ENCODE results near the gene FARS2. TPM values are rescaled to one million over a fixed set of nuclear protein-coding genes. Genes with fewer than 3 reads are reported as not detected.

The FARS2 gene
- polyA plus RNA-seq, 1 donor (not counting 4 experiments of a cell fraction or from before 2014, with no cell fraction given), result 21.3 TPM

DNA sequence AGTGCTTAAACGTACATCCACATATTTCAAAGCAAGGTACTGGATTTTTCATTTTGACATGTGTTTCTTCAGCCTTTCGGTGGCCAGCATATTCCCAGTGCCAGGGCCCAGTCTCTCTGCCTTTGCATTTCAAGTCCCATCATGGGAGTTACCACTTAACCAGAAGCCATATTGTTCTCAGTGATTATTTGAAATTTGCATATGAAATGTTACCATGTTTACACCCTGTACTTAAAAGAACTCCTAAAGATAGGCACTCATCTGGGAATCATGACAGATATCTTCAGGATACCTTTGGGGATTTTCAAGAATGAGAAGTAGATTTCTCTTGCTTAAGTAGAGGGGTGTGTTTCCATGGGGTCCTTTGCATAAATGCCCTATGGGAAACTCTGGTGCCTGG, 377.9 kb downstream of the FARS2 start:
- dilution Hi-C loops (cut with MboI; ENCODE audit: extremely low pct_ligation_motif_present, low sequenced_read_pairs), result no loop called here
- H3K4me3 ChIP-seq (ENCODE audit: control insufficient read depth in 2 of 3, extremely low read depth in 1 of 3, insufficient read depth in 2 of 3, low read depth in 1 of 3, low read length in 3 of 3), result no peak overlapping the region
- no peaks in the 10 kb centered on the region for H3K27me3 ChIP-seq (ENCODE audit: control insufficient read depth, extremely low read depth, insufficient read depth, low read length)
- H3K9me1 ChIP-seq (ENCODE audit: control insufficient read depth, extremely low read depth, insufficient read depth, low read length), result no peaks in the 10 kb centered on the region
- no peak overlapping the region for H3K9ac ChIP-seq (ENCODE audit: control insufficient read depth, extremely low read depth, insufficient read depth, low read length)
- FAIRE-seq (no peak), DNase-seq (ENCODE audit: low read depth, low spot score) (no peak)
- no peaks in the 10 kb centered on the region for H3K36me3 ChIP-seq (ENCODE audit: control insufficient read depth in 2 of 2, extremely low read depth in 1 of 2, insufficient read depth in 2 of 2, low read length in 2 of 2)
- H3K9me3 ChIP-seq (ENCODE audit: control insufficient read depth, low read depth, low read length), result peaks cover 5% of the 10 kb centered on the region
- no peak for TF ChIP-seq EZH2 (IDR thresholded peaks at IDR 0.05; ENCODE audit: low read length)
- TF ChIP-seq, protein P1, sequence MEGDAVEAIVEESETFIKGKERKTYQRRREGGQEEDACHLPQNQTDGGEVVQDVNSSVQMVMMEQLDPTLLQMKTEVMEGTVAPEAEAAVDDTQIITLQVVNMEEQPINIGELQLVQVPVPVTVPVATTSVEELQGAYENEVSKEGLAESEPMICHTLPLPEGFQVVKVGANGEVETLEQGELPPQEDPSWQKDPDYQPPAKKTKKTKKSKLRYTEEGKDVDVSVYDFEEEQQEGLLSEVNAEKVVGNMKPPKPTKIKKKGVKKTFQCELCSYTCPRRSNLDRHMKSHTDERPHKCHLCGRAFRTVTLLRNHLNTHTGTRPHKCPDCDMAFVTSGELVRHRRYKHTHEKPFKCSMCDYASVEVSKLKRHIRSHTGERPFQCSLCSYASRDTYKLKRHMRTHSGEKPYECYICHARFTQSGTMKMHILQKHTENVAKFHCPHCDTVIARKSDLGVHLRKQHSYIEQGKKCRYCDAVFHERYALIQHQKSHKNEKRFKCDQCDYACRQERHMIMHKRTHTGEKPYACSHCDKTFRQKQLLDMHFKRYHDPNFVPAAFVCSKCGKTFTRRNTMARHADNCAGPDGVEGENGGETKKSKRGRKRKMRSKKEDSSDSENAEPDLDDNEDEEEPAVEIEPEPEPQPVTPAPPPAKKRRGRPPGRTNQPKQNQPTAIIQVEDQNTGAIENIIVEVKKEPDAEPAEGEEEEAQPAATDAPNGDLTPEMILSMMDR (optimal IDR thresholded peaks at IDR 0.05 in 1 of 3, IDR thresholded peaks at IDR 0.05 in 1 of 3, conservative IDR thresholded peaks at IDR 0.05 in 1 of 3; ENCODE audit: extremely low read depth in 1 of 3, insufficient read depth in 2 of 3, low read length in 3 of 3), result no peak
- no peak overlapping the region for H3K27ac ChIP-seq (ENCODE audit: control insufficient read depth, insufficient read depth, low read length)
- H4K20me1 ChIP-seq (ENCODE audit: control insufficient read depth, extremely low read depth, insufficient read depth, low read length), result no peaks in the 10 kb centered on the region
- H2AFZ ChIP-seq (ENCODE audit: control insufficient read depth, low read length), result no peak overlapping the region
- no peaks in the 10 kb centered on the region for H3K4me1 ChIP-seq (ENCODE audit: control insufficient read depth, extremely low read depth, insufficient read depth, low read length)
- H3K4me2 ChIP-seq (ENCODE audit: control insufficient read depth, extremely low read depth, insufficient read depth, low read depth, low read length), result no peak overlapping the region
- no peaks in the 10 kb centered on the region for H3K79me2 ChIP-seq (ENCODE audit: control insufficient read depth, insufficient read depth, low read length)

DNA sequence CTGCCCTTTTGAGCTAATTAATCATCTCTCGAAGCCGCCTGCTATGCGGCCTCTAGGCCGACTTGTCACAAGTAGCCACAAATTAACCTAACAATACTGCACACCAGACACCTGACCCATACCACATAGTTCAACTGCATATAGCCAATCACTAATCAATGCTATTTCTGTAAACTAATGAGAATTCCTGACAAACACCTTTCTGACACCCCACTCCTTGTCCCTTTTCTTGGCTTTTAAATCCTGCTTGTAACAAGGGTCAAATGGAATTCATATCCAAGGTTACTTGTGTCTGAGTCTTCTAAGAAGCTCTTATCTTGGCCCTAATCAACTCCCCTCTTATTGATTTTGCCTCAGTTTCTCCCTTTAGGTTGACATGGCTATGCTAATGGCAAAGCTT, 379.3 kb downstream of the FARS2 start:
- Histone ChIP-seq H3K9me3 (ENCODE audit: control insufficient read depth, low read depth, low read length) (peaks cover 5% of the 10 kb centered on the region), H3K4me2 (ENCODE audit: control insufficient read depth, extremely low read depth, insufficient read depth, low read depth, low read length) (no peak overlapping the region), H3K27ac (ENCODE audit: control insufficient read depth, insufficient read depth, low read length) (no peak overlapping the region), H4K20me1 (ENCODE audit: control insufficient read depth, extremely low read depth, insufficient read depth, low read length) (no peaks in the 10 kb centered on the region), H3K36me3 (ENCODE audit: control insufficient read depth in 2 of 2, extremely low read depth in 1 of 2, insufficient read depth in 2 of 2, low read length in 2 of 2) (no peaks in the 10 kb centered on the region), H3K79me2 (ENCODE audit: control insufficient read depth, insufficient read depth, low read length) (no peaks in the 10 kb centered on the region), H3K9me1 (ENCODE audit: control insufficient read depth, extremely low read depth, insufficient read depth, low read length) (no peaks in the 10 kb centered on the region), H3K4me3 (ENCODE audit: control insufficient read depth in 2 of 3, extremely low read depth in 1 of 3, insufficient read depth in 2 of 3, low read depth in 1 of 3, low read length in 3 of 3) (no peak overlapping the region), H3K27me3 (ENCODE audit: control insufficient read depth, extremely low read depth, insufficient read depth, low read length) (no peaks in the 10 kb centered on the region), H3K4me1 (ENCODE audit: control insufficient read depth, extremely low read depth, insufficient read depth, low read length) (peaks cover 4% of the 10 kb centered on the region), H2AFZ (ENCODE audit: control insufficient read depth, low read length) (no peak overlapping the region), H3K9ac (ENCODE audit: control insufficient read depth, extremely low read depth, insufficient read depth, low read length) (no peak overlapping the region)
- dilution Hi-C loops (cut with MboI; ENCODE audit: extremely low pct_ligation_motif_present, low sequenced_read_pairs), result no loop called here
- no peak for FAIRE-seq
- no peak for DNase-seq (ENCODE audit: low read depth, low spot score)
- TF ChIP-seq EZH2 (IDR thresholded peaks at IDR 0.05; ENCODE audit: low read length), result no peak
- TF ChIP-seq, protein P1 (optimal IDR thresholded peaks at IDR 0.05 in 1 of 3, IDR thresholded peaks at IDR 0.05 in 1 of 3, conservative IDR thresholded peaks at IDR 0.05 in 1 of 3; ENCODE audit: extremely low read depth in 1 of 3, insufficient read depth in 2 of 3, low read length in 3 of 3), result no peak
